ENCODE results near the gene CMC2. TPM values are rescaled to one million over a fixed set of nuclear protein-coding genes. Genes with fewer than 3 reads are reported as not detected.

The CMC2 gene
- total and polyA plus RNA-seq, 9 of the 15 experiments (the other 6 are each of a cell fraction or from before 2014, with no cell fraction given), result 122 to 501 (median 172) TPM

GRCh38 chr16:80938004-80938878, 68.4 kb downstream of the CMC2 start (continued):
- TF ChIP-seq MEIS2 (IDR thresholded peaks at IDR 0.05; ENCODE audit: partially characterized antibody) (peak; percentile 90), PBX2 (CRISPR knock-in tag; IDR thresholded peaks at IDR 0.05; ENCODE audit: low read depth) (no peak), PBX2 (tag; conservative IDR thresholded peaks at IDR 0.05; ENCODE audit: low read depth) (peak; percentile 92), FOXO4 (CRISPR knock-in tag; IDR thresholded peaks at IDR 0.05) (no peak), ETS2 (tag; IDR thresholded peaks at IDR 0.05; ENCODE audit: borderline replicate concordance, poor library complexity, severe bottlenecking) (no peak), ELF1 (tag; IDR thresholded peaks at IDR 0.05) (no peak), FUS (optimal IDR thresholded peaks at IDR 0.05; ENCODE audit: low read depth, low read length) (no peak), MEF2D (tag; conservative IDR thresholded peaks at IDR 0.05; ENCODE audit: low read depth) (no peak)
- TF ChIP-seq, protein P1, sequence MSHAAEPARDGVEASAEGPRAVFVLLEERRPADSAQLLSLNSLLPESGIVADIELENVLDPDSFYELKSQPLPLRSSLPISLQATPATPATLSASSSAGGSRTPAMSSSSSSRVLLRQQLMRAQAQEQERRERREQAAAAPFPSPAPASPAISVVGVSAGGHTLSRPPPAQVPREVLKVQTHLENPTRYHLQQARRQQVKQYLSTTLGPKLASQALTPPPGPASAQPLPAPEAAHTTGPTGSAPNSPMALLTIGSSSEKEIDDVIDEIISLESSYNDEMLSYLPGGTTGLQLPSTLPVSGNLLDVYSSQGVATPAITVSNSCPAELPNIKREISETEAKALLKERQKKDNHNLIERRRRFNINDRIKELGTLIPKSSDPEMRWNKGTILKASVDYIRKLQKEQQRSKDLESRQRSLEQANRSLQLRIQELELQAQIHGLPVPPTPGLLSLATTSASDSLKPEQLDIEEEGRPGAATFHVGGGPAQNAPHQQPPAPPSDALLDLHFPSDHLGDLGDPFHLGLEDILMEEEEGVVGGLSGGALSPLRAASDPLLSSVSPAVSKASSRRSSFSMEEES (CRISPR knock-in tag; IDR thresholded peaks at IDR 0.05), result peak; percentile 1; the same call in 1 of the 2 replicates
- TF ChIP-seq, protein P2, sequence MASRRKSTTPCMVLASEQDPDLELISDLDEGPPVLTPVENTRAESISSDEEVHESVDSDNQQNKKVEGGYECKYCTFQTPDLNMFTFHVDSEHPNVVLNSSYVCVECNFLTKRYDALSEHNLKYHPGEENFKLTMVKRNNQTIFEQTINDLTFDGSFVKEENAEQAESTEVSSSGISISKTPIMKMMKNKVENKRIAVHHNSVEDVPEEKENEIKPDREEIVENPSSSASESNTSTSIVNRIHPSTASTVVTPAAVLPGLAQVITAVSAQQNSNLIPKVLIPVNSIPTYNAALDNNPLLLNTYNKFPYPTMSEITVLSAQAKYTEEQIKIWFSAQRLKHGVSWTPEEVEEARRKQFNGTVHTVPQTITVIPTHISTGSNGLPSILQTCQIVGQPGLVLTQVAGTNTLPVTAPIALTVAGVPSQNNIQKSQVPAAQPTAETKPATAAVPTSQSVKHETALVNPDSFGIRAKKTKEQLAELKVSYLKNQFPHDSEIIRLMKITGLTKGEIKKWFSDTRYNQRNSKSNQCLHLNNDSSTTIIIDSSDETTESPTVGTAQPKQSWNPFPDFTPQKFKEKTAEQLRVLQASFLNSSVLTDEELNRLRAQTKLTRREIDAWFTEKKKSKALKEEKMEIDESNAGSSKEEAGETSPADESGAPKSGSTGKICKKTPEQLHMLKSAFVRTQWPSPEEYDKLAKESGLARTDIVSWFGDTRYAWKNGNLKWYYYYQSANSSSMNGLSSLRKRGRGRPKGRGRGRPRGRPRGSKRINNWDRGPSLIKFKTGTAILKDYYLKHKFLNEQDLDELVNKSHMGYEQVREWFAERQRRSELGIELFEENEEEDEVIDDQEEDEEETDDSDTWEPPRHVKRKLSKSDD (conservative IDR thresholded peaks at IDR 0.05; ENCODE audit: low read length), result no peak
- TF ChIP-seq, protein P3, sequence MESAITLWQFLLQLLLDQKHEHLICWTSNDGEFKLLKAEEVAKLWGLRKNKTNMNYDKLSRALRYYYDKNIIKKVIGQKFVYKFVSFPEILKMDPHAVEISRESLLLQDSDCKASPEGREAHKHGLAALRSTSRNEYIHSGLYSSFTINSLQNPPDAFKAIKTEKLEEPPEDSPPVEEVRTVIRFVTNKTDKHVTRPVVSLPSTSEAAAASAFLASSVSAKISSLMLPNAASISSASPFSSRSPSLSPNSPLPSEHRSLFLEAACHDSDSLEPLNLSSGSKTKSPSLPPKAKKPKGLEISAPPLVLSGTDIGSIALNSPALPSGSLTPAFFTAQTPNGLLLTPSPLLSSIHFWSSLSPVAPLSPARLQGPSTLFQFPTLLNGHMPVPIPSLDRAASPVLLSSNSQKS (CRISPR knock-in tag; IDR thresholded peaks at IDR 0.05), result no peak
